HepG2 (cell line): Measurements from ENCODE around the gene UPK1A. TPM values are rescaled to one million over a fixed set of nuclear protein-coding genes. Genes with fewer than 3 reads are reported as not detected.

ENCODE experiments used
- AGO1 ChIP-seq: fragments of 200-400 bp; formaldehyde crosslinking; IDR thresholded peaks from 2 replicates; pipeline ENCODE4 v1.6.1; 2017; ENCODE audit warnings: mild to moderate bottlenecking, low read depth, low read length, moderate library complexity; ENCODE audit not compliant: poor library complexity, severe bottlenecking
- AGO2 ChIP-seq: fragments of 200-400 bp; formaldehyde crosslinking; optimal IDR thresholded peaks from 2 replicates; pipeline ENCODE3; 2017; ENCODE audit warnings: mild to moderate bottlenecking, low read depth, low read length, moderate library complexity
- ATF3 ChIP-seq: sonication (generic); formaldehyde crosslinking; IDR thresholded peaks from 2 replicates; pipeline ENCODE4 v1.4.0; 2020; ENCODE audit warnings: missing genetic modification reagents
- BATF2 ChIP-seq: sonication (generic); formaldehyde crosslinking; IDR thresholded peaks from 2 replicates; pipeline ENCODE4 v1.8.0; 2022; ENCODE audit warnings: mild to moderate bottlenecking, missing genetic modification reagents, moderate library complexity
- GLMP ChIP-seq: sonication (generic); formaldehyde crosslinking; IDR thresholded peaks from 2 replicates; pipeline ENCODE4 v1.9.0; 2021; ENCODE audit warnings: missing genetic modification reagents, mild to moderate bottlenecking, borderline replicate concordance
- HCFC1 ChIP-seq: fragments of 150-350 bp; IDR thresholded peaks from 2 replicates; pipeline ENCODE4 v1.6.1; 2014; ENCODE audit warnings: low read depth, low read length
- HOMEZ ChIP-seq: IDR thresholded peaks from 2 replicates; pipeline ENCODE4 v1.6.1; 2016; ENCODE audit warnings: low read depth
- MIER2 ChIP-seq: IDR thresholded peaks from 2 replicates; pipeline ENCODE4 v1.6.1; 2016; ENCODE audit warnings: missing biosample characterization, missing genetic modification reagents
- MZF1 ChIP-seq: sonication (generic); formaldehyde crosslinking; IDR thresholded peaks from 2 replicates; pipeline ENCODE4 v1.8.1; 2023; ENCODE audit warnings: mild to moderate bottlenecking, missing genetic modification reagents, borderline replicate concordance
- REL ChIP-seq: sonication (generic); formaldehyde crosslinking; conservative IDR thresholded peaks from 2 replicates; pipeline ENCODE4 v1.8.0; 2022; ENCODE audit warnings: mild to moderate bottlenecking, missing genetic modification reagents, moderate library complexity
- SIN3A ChIP-seq: IDR thresholded peaks from 2 replicates; pipeline ENCODE4 v1.6.1; 2011; ENCODE audit warnings: low read depth, mild to moderate bottlenecking, control low read depth, low read length, borderline replicate concordance
- TBP ChIP-seq: sonication (generic); formaldehyde crosslinking; IDR thresholded peaks from 2 replicates; pipeline ENCODE4 v1.5.0; 2020; ENCODE audit warnings: missing genetic modification reagents
- ZBTB2 ChIP-seq: sonication (generic); formaldehyde crosslinking; IDR thresholded peaks from 2 replicates; pipeline ENCODE4 v1.8.0; 2022; ENCODE audit warnings: low read depth, missing genetic modification reagents
- ZMYM2 ChIP-seq: sonication (generic); formaldehyde crosslinking; IDR thresholded peaks from 2 replicates; pipeline ENCODE4 v1.8.0; 2022; ENCODE audit warnings: mild to moderate bottlenecking, missing genetic modification reagents
- ZNF10 ChIP-seq: sonication (generic); formaldehyde crosslinking; IDR thresholded peaks from 2 replicates; pipeline ENCODE4 v1.4.0; 2020; ENCODE audit warnings: mild to moderate bottlenecking, low read depth, missing genetic modification reagents, borderline replicate concordance
- ZNF234 ChIP-seq: sonication (generic); formaldehyde crosslinking; conservative IDR thresholded peaks from 2 replicates; pipeline ENCODE4 v1.5.1; 2020; ENCODE audit warnings: mild to moderate bottlenecking, missing genetic modification reagents
- ZNF260 ChIP-seq: sonication (generic); formaldehyde crosslinking; IDR thresholded peaks from 2 replicates; pipeline ENCODE4 v1.4.0; 2020; ENCODE audit warnings: missing genetic modification reagents, low read depth, mild to moderate bottlenecking, borderline replicate concordance
- ZNF30 ChIP-seq: sonication (generic); formaldehyde crosslinking; IDR thresholded peaks from 2 replicates; pipeline ENCODE4 v1.5.0; 2020; ENCODE audit warnings: mild to moderate bottlenecking, missing genetic modification reagents
- ZNF34 ChIP-seq: sonication (generic); formaldehyde crosslinking; IDR thresholded peaks from 2 replicates; pipeline ENCODE4 v1.4.0; 2020; ENCODE audit warnings: mild to moderate bottlenecking, missing genetic modification reagents, borderline replicate concordance
- ZNF468 ChIP-seq: sonication (generic); formaldehyde crosslinking; IDR thresholded peaks from 2 replicates; pipeline ENCODE4 v1.8.0; 2022; ENCODE audit warnings: mild to moderate bottlenecking, moderate library complexity, missing genetic modification reagents
- ZNF580 ChIP-seq: IDR thresholded peaks from 2 replicates; pipeline ENCODE4 v1.6.1; 2016; ENCODE audit warnings: low read depth, borderline replicate concordance
- ZNF768 ChIP-seq: sonication (generic); formaldehyde crosslinking; IDR thresholded peaks from 2 replicates; pipeline ENCODE4 v1.4.0; 2020; ENCODE audit warnings: missing genetic modification reagents
- ZNF792 ChIP-seq: IDR thresholded peaks from 2 replicates; pipeline ENCODE4 v1.6.1; 2016
- ZSCAN25 ChIP-seq: sonication (generic); formaldehyde crosslinking; IDR thresholded peaks from 2 replicates; pipeline ENCODE4 v1.8.0; 2022; ENCODE audit warnings: mild to moderate bottlenecking, missing genetic modification reagents
- polyA plus RNA-seq, 8 experiments: library from polyadenylated mRNA; depleted of rRNA in 3 of 8; stranded (reverse) in 7 of 8; unstranded in 1 of 8; fragments of >200 nt; fragmentation: Illumina TruSeq in 4 of 8; extraction: Trizol in 4 of 8; gene quantifications; 2 replicates each; pipeline versions ENCODE4 v1.2.1 to v1.2.3, GENCODE V29; 2011 to 2016; ENCODE audit warnings: low read depth in 4 of 8, missing spikeins in 1 of 8, mixed read lengths in 1 of 8; ENCODE audit not compliant: insufficient read depth in 1 of 8
- total RNA-seq, 5 experiments: library from RNA; depleted of rRNA; stranded (reverse); fragments of >200 nt; fragmentation: Illumina TruSeq; extraction: Trizol; gene quantifications; 2 replicates each; pipeline ENCODE4 v1.2.3, GENCODE V29; 2016; ENCODE audit warnings: low read depth in 1 of 5

UPK1A gene
- total and polyA plus RNA-seq, 2 of the 13 experiments (the other 11 are each of a cell fraction or from before 2014, with no cell fraction given): 2.9 TPM; not detected in 1

GRCh38 chr19:35643255-35644205, 22.8 kb upstream of the UPK1A start (continued):
- no peak for TF ChIP-seq AGO1
- TF ChIP-seq ZNF30 (CRISPR knock-in tag): no peak
- TF ChIP-seq ZNF10: no peak
- peak; percentile 72 for TF ChIP-seq ZNF768 (CRISPR knock-in tag)
- peak; percentile 62; the same call in 1 of the 2 replicates for TF ChIP-seq REL (CRISPR knock-in tag)
- no peak for TF ChIP-seq GLMP (CRISPR knock-in tag)
- TF ChIP-seq AGO2: peak; percentile 62
- TF ChIP-seq ZNF580 (CRISPR knock-in tag): peak; percentile 82; the same call in 1 of the 2 replicates
- TF ChIP-seq ZNF34 (CRISPR knock-in tag): no peak
- no peak for TF ChIP-seq MIER2 (CRISPR knock-in tag)
- 0 out of 2 replicates have a peak, but pooled peaks have one; percentile 28 for TF ChIP-seq ZMYM2 (CRISPR knock-in tag)
- TF ChIP-seq ZNF468 (CRISPR knock-in tag): no peak
- TF ChIP-seq MZF1 (CRISPR knock-in tag): no peak
- no peak for TF ChIP-seq HCFC1
- peak; percentile 94 for TF ChIP-seq BATF2
- TF ChIP-seq ZNF260 (CRISPR knock-in tag): no peak
- no peak for TF ChIP-seq TBP (CRISPR knock-in tag)
- 0 out of 2 replicates have a peak, but pooled peaks have one; percentile 39 for TF ChIP-seq ZNF792 (CRISPR knock-in tag)
- TF ChIP-seq ZSCAN25 (CRISPR knock-in tag): peak; percentile 35; the same call in 1 of the 2 replicates
- TF ChIP-seq HOMEZ: peak; percentile 46; the same call in 1 of the 2 replicates
- peak; percentile 49; the same call in 1 of the 2 replicates for TF ChIP-seq ATF3 (CRISPR knock-in tag)
- TF ChIP-seq ZBTB2 (CRISPR knock-in tag): peak; percentile 71; the same call in 1 of the 2 replicates
- no peak for TF ChIP-seq ZNF234
- peak; percentile 33; the same call in 1 of the 2 replicates for TF ChIP-seq SIN3A
